GM23338 (cell line): ENCODE data around the gene HMOX1. TPM values are rescaled to one million over a fixed set of nuclear protein-coding genes. Genes with fewer than 3 reads are reported as not detected.
A peak's percentile ranks its signal among the peaks of the same experiment; 100 is the strongest.

Experiments used
- ATAC-seq: fragments of 200-7000 bp; cut with Tn5 transposase; 3 replicates; pipeline ENCODE4 v1.9.1; 2020
- DNase-seq: peaks from one replicate; pipeline ENCODE4 v3.0.0-alpha.2; 2015; ENCODE audit warnings: low spot score
- H2AFZ ChIP-seq: fragments of 200-600 bp; sonication (generic); 2 replicates; pipeline ENCODE4 v1.8.0; 2016; ENCODE audit warnings: antibody characterized with exemption, mild to moderate bottlenecking, moderate library complexity
- H3F3A ChIP-seq: fragments of 200-600 bp; sonication (generic); replicated peaks from 2 replicates; pipeline ENCODE4 v1.8.0; 2017; ENCODE audit warnings: antibody characterized with exemption, mixed run types, low read depth
- H3K27ac ChIP-seq: fragments of 200-600 bp; sonication (generic); 2 replicates; pipeline ENCODE4 v1.6.1; 2016; ENCODE audit warnings: low read depth
- H3K27me3 ChIP-seq: fragments of 200-600 bp; sonication (generic); 2 replicates; pipeline ENCODE4 v1.8.0; 2016; ENCODE audit warnings: mild to moderate bottlenecking, mixed run types, moderate library complexity; ENCODE audit not compliant: insufficient read depth
- H3K36me3 ChIP-seq: fragments of 200-600 bp; sonication (generic); 2 replicates; pipeline ENCODE4 v1.8.0; 2016; ENCODE audit warnings: mild to moderate bottlenecking; ENCODE audit not compliant: insufficient read depth
- H3K4me1 ChIP-seq: fragments of 200-600 bp; sonication (generic); 2 replicates; pipeline ENCODE4 v1.8.0; 2016; ENCODE audit warnings: mild to moderate bottlenecking, moderate library complexity; ENCODE audit not compliant: insufficient read depth
- H3K4me2 ChIP-seq: fragments of 200-600 bp; sonication (generic); 2 replicates; pipeline ENCODE4 v1.7.1; 2017; ENCODE audit warnings: mixed run types
- H3K4me3 ChIP-seq: fragments of 200-600 bp; sonication (generic); 2 replicates; pipeline ENCODE4 v1.6.1; 2016; ENCODE audit warnings: mixed run types
- H3K79me2 ChIP-seq: fragments of 200-600 bp; sonication (generic); replicated peaks from 2 replicates; pipeline ENCODE4 v1.8.0; 2017; ENCODE audit warnings: mild to moderate bottlenecking; ENCODE audit not compliant: insufficient read depth
- H3K9me2 ChIP-seq: fragments of 200-600 bp; sonication (generic); 2 replicates; pipeline ENCODE4 v1.8.0; 2017; ENCODE audit not compliant: insufficient read depth
- H4K20me1 ChIP-seq: fragments of 200-600 bp; sonication (generic); replicated peaks from 2 replicates; pipeline ENCODE4 v1.8.0; 2017; ENCODE audit warnings: mild to moderate bottlenecking; ENCODE audit not compliant: insufficient read depth
- H3K27ac Mint-ChIP-seq: 2 replicates; pipeline ENCODE4 v1.8.0; 2020; ENCODE audit warnings: inconsistent platforms, mild to moderate bottlenecking, moderate library complexity, mixed read lengths
- H3K27me3 Mint-ChIP-seq: 3 replicates; pipeline ENCODE4 v1.8.0; 2022; ENCODE audit warnings: low read depth, mild to moderate bottlenecking, moderate library complexity, mixed read lengths, inconsistent platforms; ENCODE audit not compliant: insufficient read depth, poor library complexity
- H3K36me3 Mint-ChIP-seq: 3 replicates; pipeline ENCODE4 v1.8.0; 2021; ENCODE audit warnings: low read depth, mild to moderate bottlenecking, inconsistent platforms, moderate library complexity, mixed read lengths
- H3K4me1 Mint-ChIP-seq: 3 replicates; pipeline ENCODE4 v1.8.0; 2020; ENCODE audit warnings: mild to moderate bottlenecking, inconsistent platforms, mixed read lengths
- H3K4me3 Mint-ChIP-seq: 3 replicates; pipeline ENCODE4 v1.8.0; 2021; ENCODE audit warnings: moderate library complexity, mild to moderate bottlenecking, inconsistent platforms, mixed read lengths
- H3K9me3 Mint-ChIP-seq: 3 replicates; pipeline ENCODE4 v1.8.0; 2020; ENCODE audit warnings: moderate library complexity, mild to moderate bottlenecking, inconsistent platforms, mixed read lengths
- CREB1 ChIP-seq: fragments of 250-450 bp; sonication (Bioruptor Pico); IDR thresholded peaks from 2 replicates; pipeline ENCODE4 v1.5.0; 2020; ENCODE audit warnings: low read depth, mild to moderate bottlenecking, moderate library complexity
- CTCF ChIP-seq, 2 experiments: fragments of 200-600 bp in 1 of 2; sonication (generic) in 1 of 2; conservative IDR thresholded peaks; 2 replicates each; pipeline versions ENCODE4 v1.5.1 to v1.6.1; 2016 to 2017; ENCODE audit warnings: antibody characterized with exemption in 2 of 2, low read depth in 2 of 2, mild to moderate bottlenecking in 2 of 2, moderate library complexity in 1 of 2
- EZH2 ChIP-seq: fragments of 200-600 bp; sonication (generic); IDR thresholded peaks from one replicate; pipeline ENCODE4 v1.8.0; 2017; ENCODE audit warnings: antibody characterized with exemption, mild to moderate bottlenecking, low read depth; ENCODE audit not compliant: unreplicated experiment
- EZH2phosphoT487 ChIP-seq: fragments of 200-600 bp; sonication (generic); IDR thresholded peaks from one replicate; pipeline ENCODE4 v1.8.1; 2018; ENCODE audit warnings: antibody characterized with exemption; ENCODE audit not compliant: unreplicated experiment
- JUNB ChIP-seq: IDR thresholded peaks from one replicate; pipeline ENCODE4 v1.6.1; 2016; ENCODE audit warnings: antibody characterized with exemption; ENCODE audit not compliant: unreplicated experiment
- NANOG ChIP-seq: IDR thresholded peaks from 2 replicates; pipeline ENCODE4 v1.6.1; 2016; ENCODE audit warnings: antibody characterized with exemption, borderline replicate concordance
- POLR2AphosphoS5 ChIP-seq: IDR thresholded peaks from 2 replicates; pipeline ENCODE4 v1.6.1; 2016; ENCODE audit warnings: antibody characterized with exemption, low read depth
- ZNF114 ChIP-seq: fragments of 250-450 bp; sonication (Bioruptor Pico); IDR thresholded peaks from 2 replicates; pipeline ENCODE4 v1.5.0; 2020; ENCODE audit warnings: mild to moderate bottlenecking, moderate library complexity
- ZNF331 ChIP-seq: fragments of 250-450 bp; sonication (Bioruptor Pico); IDR thresholded peaks from 2 replicates; pipeline ENCODE4 v1.5.0; 2020; ENCODE audit warnings: low read depth, mild to moderate bottlenecking, moderate library complexity
- ZNF462 ChIP-seq: fragments of 250-450 bp; sonication (Bioruptor Pico); IDR thresholded peaks from 2 replicates; pipeline ENCODE4 v1.5.0; 2020; ENCODE audit warnings: mild to moderate bottlenecking, moderate library complexity
- polyA plus RNA-seq: library from polyadenylated mRNA; unstranded; fragments of >200 nt; fragmentation: Nextera tagmentation; extraction: Ambion mirVana; gene quantifications from 2 replicates; pipeline ENCODE4 v1.2.1, GENCODE V29; 2016
- total RNA-seq: library from RNA; depleted of rRNA; stranded (reverse); fragments of >200 nt; shearing (Covaris generic); gene quantifications from 2 replicates; pipeline ENCODE4 v1.2.3, GENCODE V29; 2014

HMOX1 gene
- total and polyA plus RNA-seq, 2 experiments from 2014 or later, result 10.9 to 22.6 TPM

- H2AFZ ChIP-seq, result no peak overlapping the region
- no peak overlapping the region for H3K4me2 ChIP-seq
- no peaks in the 10 kb centered on the region for H3K9me3 Mint-ChIP-seq
- no peak for DNase-seq
- ATAC-seq, result no peak
- H3K27me3 ChIP-seq, result no peaks in the 10 kb centered on the region
- H3K27ac ChIP-seq, result no peak overlapping the region
- no peaks in the 10 kb centered on the region for H3K36me3 ChIP-seq
- H3K4me3 Mint-ChIP-seq, result no peak overlapping the region
- H3K4me1 Mint-ChIP-seq, result peaks cover 5% of the 10 kb centered on the region; the same call in 2 of the 3 replicates
- no peak overlapping the region for H3K4me3 ChIP-seq
- peaks cover 13% of the 10 kb centered on the region for H3K27me3 Mint-ChIP-seq
- H3K36me3 Mint-ChIP-seq, result peaks cover 14% of the 10 kb centered on the region; the same call in 2 of the 3 replicates
- 0 out of 2 replicates have a peak overlapping the region, but pooled peaks have one; percentile 4 for H3K27ac Mint-ChIP-seq
- no peaks in the 10 kb centered on the region for H4K20me1 ChIP-seq
- H3F3A ChIP-seq, result no peaks in the 10 kb centered on the region
- H3K9me2 ChIP-seq, result no peaks in the 10 kb centered on the region
- H3K79me2 ChIP-seq, result no peaks in the 10 kb centered on the region
- H3K4me1 ChIP-seq, result no peaks in the 10 kb centered on the region
- TF ChIP-seq POLR2AphosphoS5 (no peak), NANOG (no peak), EZH2phosphoT487 (no peak), CTCF (conservative IDR thresholded peaks at IDR 0.05; ENCODE audit: low read depth in 2 of 2) (no peak), JUNB (no peak), ZNF331 (CRISPR knock-in tag) (no peak), ZNF114 (no peak), EZH2 (no peak), ZNF462 (CRISPR knock-in tag) (no peak), CREB1 (CRISPR knock-in tag) (no peak)
These were observed 46.9 kb upstream of the HMOX1 start for GRCh38 chr22:35334004-35334403.
